Bladder microvascular endothelial cell (primary cell): ENCODE results near the gene NSUN6. TPM values are rescaled to one million over a fixed set of nuclear protein-coding genes. Genes with fewer than 3 reads are reported as not detected.

ENCODE experiments used
- total RNA-seq: library from RNA; depleted of rRNA; stranded (reverse); fragments of >200 nt; gene quantifications from 2 replicates; pipeline ENCODE4 v1.2.3, GENCODE V29; 2014

The NSUN6 gene
- 4.2 and 5.9 TPM in 2 replicates for total RNA-seq

DNA sequence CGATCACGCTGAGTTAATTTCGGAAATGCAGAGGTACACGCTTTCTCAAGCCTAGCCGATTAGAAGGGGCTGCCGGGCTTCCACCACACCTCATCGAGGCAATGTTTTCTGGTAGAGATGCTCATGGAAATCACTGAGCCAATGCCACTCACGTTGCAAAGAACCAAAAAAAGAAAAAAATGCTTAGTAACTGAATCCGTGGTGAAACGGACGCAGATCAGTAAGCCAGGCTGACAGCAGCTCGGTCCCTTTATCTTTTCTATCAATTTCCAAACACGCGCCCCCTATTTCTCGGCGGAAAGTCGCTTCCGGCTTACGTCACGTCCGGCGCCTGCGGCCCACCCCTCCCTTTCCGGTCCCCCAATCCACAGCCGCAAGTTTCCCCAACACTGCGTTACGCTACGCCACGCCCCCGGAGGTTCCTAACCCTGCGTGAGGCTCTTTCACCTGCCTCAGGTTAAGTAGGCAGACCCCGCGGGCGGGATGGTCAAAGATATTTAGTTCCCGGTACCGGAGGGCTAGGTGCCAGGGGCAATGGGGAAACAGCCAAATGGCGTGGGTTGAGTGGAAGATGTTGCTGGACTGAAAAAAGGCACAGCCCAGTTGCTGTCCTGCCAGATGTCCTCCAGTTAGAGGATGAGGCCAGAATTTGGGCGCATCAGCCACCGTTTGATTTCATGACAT lies at the start of gene NSUN6:
Gene NSUN6 (minus strand): TSS at position 264 of the 684 bp plus-strand sequence. CDS start 384 bp downstream, outside the sequence.

GRCh38 chr10:18659125-18659818 lies 7.9 kb upstream of the NSUN6 start, which contains the start of gene ARL5B:
ARL5B (plus strand) TSS chr10:18659431; CDS start chr10:18659638, 207 bp downstream.

Other genes starting within 250 kb of the NSUN6 start
- 11.7 and 20.2 TPM in 2 replicates for gene ARL5B, start 7.8 kb upstream of the NSUN6 start, total RNA-seq